ENCODE measurements around the gene FCAMR. TPM values are rescaled to one million over a fixed set of nuclear protein-coding genes. Genes with fewer than 3 reads are reported as not detected.

FCAMR gene
- polyA plus RNA-seq, 3 donors: not detected

DNA sequence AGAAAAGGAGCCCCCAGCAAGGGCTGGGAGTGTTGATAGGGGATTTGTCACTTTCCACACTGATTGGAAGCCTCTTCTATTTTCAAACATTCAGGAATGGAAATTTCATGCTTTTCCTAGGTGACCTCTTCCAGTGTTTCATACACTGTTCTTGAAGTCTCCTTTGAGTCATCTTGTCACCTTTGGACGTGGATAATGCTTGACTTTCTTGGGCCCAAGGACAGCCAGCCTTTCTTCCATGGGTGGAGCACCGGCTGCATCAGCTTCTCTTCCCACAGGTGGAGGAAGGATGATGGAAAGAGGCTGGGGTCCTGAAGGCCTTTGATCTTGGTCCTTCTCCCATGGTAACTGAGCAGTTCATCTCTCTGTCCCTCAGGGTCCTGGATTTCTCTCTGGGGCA lies 12.1 kb downstream of the FCAMR start:
- WGBS (ENCODE audit: insufficient coverage): 100% methylated on average over 1 of the region's 2 CpGs
- H3K27ac Mint-ChIP-seq: no peak overlapping the region
- H3K4me3 Mint-ChIP-seq: no peak overlapping the region
- Histone ChIP-seq H3K79me2 (ENCODE audit: insufficient read depth, low read length) (no peaks in the 10 kb centered on the region), H3K4me1 (ENCODE audit: control insufficient read depth in 1 of 2, insufficient read depth in 2 of 2, low read length in 2 of 2) (peaks cover 27 to 40% of the 10 kb centered on the region in 2 donors), H2AFZ (ENCODE audit: insufficient read depth, low read depth, low read length, poor library complexity, severe bottlenecking) (no peak overlapping the region), H3K27ac (ENCODE audit: low read depth in 1 of 2, low read length in 2 of 2) (no peak overlapping the region), H3K4me3 (replicated peaks in 1 of 3; ENCODE audit: low read depth in 2 of 3, low read length in 3 of 3) (no peak overlapping the region), H3K36me3 (replicated peaks in 1 of 2; ENCODE audit: control insufficient read depth in 1 of 2, insufficient read depth in 2 of 2, low read length in 2 of 2) (no peaks in the 10 kb centered on the region), H3K9me3 (replicated peaks in 1 of 2; ENCODE audit: control insufficient read depth in 1 of 2, insufficient read depth in 1 of 2, low read length in 2 of 2) (no peaks in the 10 kb centered on the region), H3K9ac (ENCODE audit: insufficient read depth, low read length, poor library complexity, severe bottlenecking) (no peak overlapping the region), H3K4me2 (replicated peaks; ENCODE audit: extremely low read depth, low read length, poor library complexity, severe bottlenecking) (no peak overlapping the region), H4K20me1 (ENCODE audit: insufficient read depth, low read length) (peaks cover 4% of the 10 kb centered on the region), H3K27me3 (ENCODE audit: control insufficient read depth in 2 of 2, insufficient read depth in 2 of 2, low read length in 2 of 2) (no peaks in the 10 kb centered on the region)
- peaks cover 43% of the 10 kb centered on the region for H3K4me1 Mint-ChIP-seq
- H3K9me3 Mint-ChIP-seq: peaks cover 0 to 5% (median 0%) of the 10 kb centered on the region in 7 donors
- H3K27me3 Mint-ChIP-seq (ENCODE audit: low read depth in 3 of 3): peaks cover 23 to 32% (median 29%) of the 10 kb centered on the region in 3 donors
- peaks cover 0 to 3% of the 10 kb centered on the region in 2 donors for H3K36me3 Mint-ChIP-seq
- DNase-seq: no peak
- TF ChIP-seq, protein P1, sequence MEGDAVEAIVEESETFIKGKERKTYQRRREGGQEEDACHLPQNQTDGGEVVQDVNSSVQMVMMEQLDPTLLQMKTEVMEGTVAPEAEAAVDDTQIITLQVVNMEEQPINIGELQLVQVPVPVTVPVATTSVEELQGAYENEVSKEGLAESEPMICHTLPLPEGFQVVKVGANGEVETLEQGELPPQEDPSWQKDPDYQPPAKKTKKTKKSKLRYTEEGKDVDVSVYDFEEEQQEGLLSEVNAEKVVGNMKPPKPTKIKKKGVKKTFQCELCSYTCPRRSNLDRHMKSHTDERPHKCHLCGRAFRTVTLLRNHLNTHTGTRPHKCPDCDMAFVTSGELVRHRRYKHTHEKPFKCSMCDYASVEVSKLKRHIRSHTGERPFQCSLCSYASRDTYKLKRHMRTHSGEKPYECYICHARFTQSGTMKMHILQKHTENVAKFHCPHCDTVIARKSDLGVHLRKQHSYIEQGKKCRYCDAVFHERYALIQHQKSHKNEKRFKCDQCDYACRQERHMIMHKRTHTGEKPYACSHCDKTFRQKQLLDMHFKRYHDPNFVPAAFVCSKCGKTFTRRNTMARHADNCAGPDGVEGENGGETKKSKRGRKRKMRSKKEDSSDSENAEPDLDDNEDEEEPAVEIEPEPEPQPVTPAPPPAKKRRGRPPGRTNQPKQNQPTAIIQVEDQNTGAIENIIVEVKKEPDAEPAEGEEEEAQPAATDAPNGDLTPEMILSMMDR (IDR thresholded peaks at IDR 0.05): no peak
- intact Hi-C loops (cut with micrococcal nuclease): no loop called here

DNA sequence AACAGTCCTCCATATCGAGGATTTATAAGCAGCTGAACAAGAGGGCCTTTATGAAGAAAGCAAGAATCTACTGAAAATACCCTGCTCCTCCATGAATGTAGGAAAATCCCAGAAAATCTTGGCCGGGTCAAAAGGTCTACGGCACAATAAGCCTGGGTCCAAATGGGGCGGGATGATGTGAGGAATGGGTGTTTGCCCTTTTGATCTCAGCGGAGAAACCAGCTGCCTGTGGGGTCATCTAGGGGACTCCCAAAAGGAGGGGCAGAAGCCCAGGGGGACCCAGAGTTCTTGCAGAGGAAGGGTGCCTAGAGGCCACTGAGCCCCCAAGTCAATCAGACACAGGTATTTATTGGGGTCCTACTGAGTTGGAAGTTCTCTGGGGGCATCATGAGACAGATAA lies 12.6 kb downstream of the FCAMR start:
- DNase-seq: no peak
- no peak overlapping the region for H3K9ac ChIP-seq (ENCODE audit: insufficient read depth, low read length, poor library complexity, severe bottlenecking)
- Mint-ChIP-seq H3K9me3 (peaks cover 0 to 5% (median 0%) of the 10 kb centered on the region in 7 donors), H3K36me3 (peaks cover 0 to 3% of the 10 kb centered on the region in 2 donors), H3K27ac (no peak overlapping the region), H3K4me1 (peaks cover 41% of the 10 kb centered on the region), H3K4me3 (peak overlapping the region in 1 of 2 donors; percentile 13), H3K27me3 (ENCODE audit: low read depth in 3 of 3) (peaks cover 25 to 32% (median 29%) of the 10 kb centered on the region in 3 donors)
- H3K36me3 ChIP-seq (replicated peaks in 1 of 2; ENCODE audit: control insufficient read depth in 1 of 2, insufficient read depth in 2 of 2, low read length in 2 of 2): no peaks in the 10 kb centered on the region
- H3K27me3 ChIP-seq (ENCODE audit: control insufficient read depth in 2 of 2, insufficient read depth in 2 of 2, low read length in 2 of 2): no peaks in the 10 kb centered on the region
- no peak overlapping the region for H3K4me2 ChIP-seq (replicated peaks; ENCODE audit: extremely low read depth, low read length, poor library complexity, severe bottlenecking)
- no peak overlapping the region for H3K27ac ChIP-seq (ENCODE audit: low read depth in 1 of 2, low read length in 2 of 2)
- WGBS (ENCODE audit: insufficient coverage): 93% methylated on average over 4 of the region's 5 CpGs
- H3K4me3 ChIP-seq (replicated peaks in 1 of 3; ENCODE audit: low read depth in 2 of 3, low read length in 3 of 3): no peak overlapping the region
- TF ChIP-seq, protein P1 (IDR thresholded peaks at IDR 0.05): no peak
- no peak overlapping the region for H2AFZ ChIP-seq (ENCODE audit: insufficient read depth, low read depth, low read length, poor library complexity, severe bottlenecking)
- no peaks in the 10 kb centered on the region for H3K9me3 ChIP-seq (replicated peaks in 1 of 2; ENCODE audit: control insufficient read depth in 1 of 2, insufficient read depth in 1 of 2, low read length in 2 of 2)
- peaks cover 23 to 36% of the 10 kb centered on the region in 2 donors for H3K4me1 ChIP-seq (ENCODE audit: control insufficient read depth in 1 of 2, insufficient read depth in 2 of 2, low read length in 2 of 2)
- H3K79me2 ChIP-seq (ENCODE audit: insufficient read depth, low read length): no peaks in the 10 kb centered on the region
- peaks cover 4% of the 10 kb centered on the region for H4K20me1 ChIP-seq (ENCODE audit: insufficient read depth, low read length)
- intact Hi-C loops (cut with micrococcal nuclease): no loop called here

Measured in CD14-positive monocyte (primary cell).